SK-N-SH (cell line): ENCODE results near the gene TDRD5.

Source experiments
- CTCF ChIP-seq: fragments of 200-600 bp; sonication (generic); IDR thresholded peaks from 2 replicates; pipeline ENCODE4 v1.6.1; 2017; ENCODE audit warnings: antibody characterized with exemption, mild to moderate bottlenecking, moderate library complexity
- EZH2phosphoT487 ChIP-seq: fragments of 200-600 bp; sonication (generic); IDR thresholded peaks from 2 replicates; pipeline ENCODE4 v1.6.1; 2017; ENCODE audit warnings: low read depth, mixed run types, mild to moderate bottlenecking, antibody characterized with exemption, moderate library complexity, borderline replicate concordance
- MXI1 ChIP-seq: IDR thresholded peaks from 2 replicates; pipeline ENCODE4 v1.6.1; 2012; ENCODE audit warnings: mild to moderate bottlenecking, low read depth, low read length, improper control_type of control experiment
- NRF1 ChIP-seq: IDR thresholded peaks from 2 replicates; pipeline ENCODE4 v1.6.1; 2012; ENCODE audit warnings: low read depth, mild to moderate bottlenecking, low read length
- POLR2AphosphoS5 ChIP-seq: IDR thresholded peaks from 2 replicates; pipeline ENCODE4 v1.6.1; 2012; ENCODE audit warnings: low read depth, low read length
- REST ChIP-seq: IDR thresholded peaks from 2 replicates; pipeline ENCODE4 v1.6.1; 2012; ENCODE audit warnings: mild to moderate bottlenecking, low read depth, low read length, moderate library complexity
- RFX5 ChIP-seq: IDR thresholded peaks from 2 replicates; pipeline ENCODE4 v1.6.1; 2012; ENCODE audit warnings: mild to moderate bottlenecking, improper control_type of control experiment, low read length
- SIN3A ChIP-seq: IDR thresholded peaks from 2 replicates; pipeline ENCODE4 v1.6.1; 2012; ENCODE audit warnings: low read depth, mild to moderate bottlenecking, low read length, moderate library complexity, borderline replicate concordance
- SMC3 ChIP-seq: IDR thresholded peaks from 2 replicates; pipeline ENCODE4 v1.6.1; 2012; ENCODE audit warnings: low read depth, low read length, improper control_type of control experiment
- TAF1 ChIP-seq: IDR thresholded peaks from 2 replicates; pipeline ENCODE4 v1.6.1; 2012; ENCODE audit warnings: low read depth, mild to moderate bottlenecking, low read length, moderate library complexity, borderline replicate concordance
- TEAD4 ChIP-seq: IDR thresholded peaks from 2 replicates; pipeline ENCODE4 v1.4.0; 2012; ENCODE audit warnings: mild to moderate bottlenecking, borderline replicate concordance; ENCODE audit not compliant: insufficient read depth
- YY1 ChIP-seq: IDR thresholded peaks from 2 replicates; pipeline ENCODE4 v1.4.0; 2012; ENCODE audit warnings: low read depth, mild to moderate bottlenecking
- ZBTB33 ChIP-seq: IDR thresholded peaks from 2 replicates; pipeline ENCODE4 v1.4.0; 2012; ENCODE audit warnings: low read depth, borderline replicate concordance

DNA sequence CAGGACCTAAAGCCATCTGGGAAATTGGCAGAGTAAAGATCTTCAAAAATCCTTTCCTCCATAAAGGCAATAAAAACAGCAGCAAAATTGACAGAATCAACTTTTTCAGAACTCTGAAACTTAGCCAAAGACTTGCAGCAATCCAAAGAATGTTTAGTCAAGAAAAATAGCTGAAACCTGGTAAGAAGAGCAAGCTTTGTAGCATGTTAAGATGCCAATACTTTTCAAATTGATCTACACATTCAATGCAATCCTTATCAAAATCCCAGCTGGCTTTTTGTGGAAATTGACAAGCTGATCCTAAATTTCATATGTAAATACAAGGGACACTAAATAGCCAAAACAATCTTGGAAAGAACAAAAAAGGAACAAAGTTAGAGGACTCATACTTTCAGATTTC lies 127.6 kb downstream of the TDRD5 start:
- TF ChIP-seq POLR2AphosphoS5 (no peak), REST (no peak), CTCF (no peak), YY1 (no peak), NRF1 (no peak), ZBTB33 (no peak), SIN3A (no peak), MXI1 (no peak), RFX5 (no peak), EZH2phosphoT487 (no peak), SMC3 (no peak), TAF1 (no peak), TEAD4 (no peak)
